Fibroblast of lung (primary cell): Measurements from ENCODE around the gene SUCO.

Experiments
- CTCF ChIP-seq, 2 donors: IDR thresholded peaks in 1 of 2; conservative IDR thresholded peaks in 1 of 2; 1 replicate in 1 of 2; 2 replicates in 1 of 2; pipeline ENCODE4 v1.5.1; 2011 to 2012; ENCODE audit warnings: low read length in 2 of 2, control low read depth in 1 of 2, inconsistent platforms in 1 of 2, low read depth in 1 of 2, mild to moderate bottlenecking in 1 of 2
- EZH2 ChIP-seq: IDR thresholded peaks from 2 replicates; pipeline ENCODE4 v1.5.1; 2012; ENCODE audit warnings: low read length, control low read depth, mild to moderate bottlenecking; ENCODE audit errors: missing control alignments

- TF ChIP-seq EZH2 (no peak), CTCF (conservative IDR thresholded peaks at IDR 0.05 in 1 of 2, IDR thresholded peaks at IDR 0.05 in 1 of 2; ENCODE audit: low read depth in 1 of 2, low read length in 2 of 2) (no peak)
Measured at GRCh38 chr1:172496678-172497077, 36.3 kb upstream of the SUCO start.
